Muscle of leg (tissue), 11 donors: ENCODE data around the gene C8G. TPM values are rescaled to one million over a fixed set of nuclear protein-coding genes. Genes with fewer than 3 reads are reported as not detected.

Experiments
- DNase-seq: peaks from one replicate; pipeline ENCODE4 v3.0.0; 2013
- H3K27ac ChIP-seq: one replicate; pipeline ENCODE4 v1.5.1; 2013; ENCODE audit warnings: mild to moderate bottlenecking, low read length, control low read depth
- H3K27me3 ChIP-seq: one replicate; pipeline ENCODE4 v1.6.1; 2013; ENCODE audit warnings: low read length; ENCODE audit not compliant: control insufficient read depth, insufficient read depth
- H3K36me3 ChIP-seq: one replicate; pipeline ENCODE4 v1.6.1; 2013; ENCODE audit warnings: low read length; ENCODE audit not compliant: control insufficient read depth, insufficient read depth
- H3K4me1 ChIP-seq: one replicate; pipeline ENCODE4 v1.6.1; 2013; ENCODE audit warnings: low read length; ENCODE audit not compliant: control insufficient read depth, insufficient read depth
- H3K4me3 ChIP-seq: one replicate; pipeline ENCODE4 v1.5.1; 2013; ENCODE audit warnings: low read length, control low read depth
- H3K9me3 ChIP-seq: replicated peaks from 2 replicates; pipeline ENCODE4 v1.6.1; 2013; ENCODE audit warnings: low read depth, low read length; ENCODE audit not compliant: control insufficient read depth
- WGBS: methylation state at CpG from one replicate; pipeline ENCODE4 v1.1.5; 2013; ENCODE audit warnings: missing lambda C conversion rate; ENCODE audit not compliant: insufficient coverage; 5-methylcytosine and 5-hydroxymethylcytosine counted together
- polyA plus RNA-seq, 8 donors: library from polyadenylated mRNA; unstranded; fragments of 120-200 nt; gene quantifications; one replicate each; pipeline versions ENCODE4 v1.2.1 to v1.2.3, GENCODE V29; 2013; ENCODE audit warnings: inconsistent platforms in 1 of 8, low replicate concordance in 1 of 8; ENCODE audit not compliant: insufficient read length in 8 of 8, insufficient read depth in 1 of 8
- total RNA-seq: library from RNA; stranded (reverse); fragments of 120-200 nt; gene quantifications from one replicate; pipeline ENCODE4 v1.2.4, GENCODE V29; 2013

C8G gene
- total and polyA plus RNA-seq, 9 donors: 0.17 to 2.3 (median 0.72) TPM; not detected in 1

DNA sequence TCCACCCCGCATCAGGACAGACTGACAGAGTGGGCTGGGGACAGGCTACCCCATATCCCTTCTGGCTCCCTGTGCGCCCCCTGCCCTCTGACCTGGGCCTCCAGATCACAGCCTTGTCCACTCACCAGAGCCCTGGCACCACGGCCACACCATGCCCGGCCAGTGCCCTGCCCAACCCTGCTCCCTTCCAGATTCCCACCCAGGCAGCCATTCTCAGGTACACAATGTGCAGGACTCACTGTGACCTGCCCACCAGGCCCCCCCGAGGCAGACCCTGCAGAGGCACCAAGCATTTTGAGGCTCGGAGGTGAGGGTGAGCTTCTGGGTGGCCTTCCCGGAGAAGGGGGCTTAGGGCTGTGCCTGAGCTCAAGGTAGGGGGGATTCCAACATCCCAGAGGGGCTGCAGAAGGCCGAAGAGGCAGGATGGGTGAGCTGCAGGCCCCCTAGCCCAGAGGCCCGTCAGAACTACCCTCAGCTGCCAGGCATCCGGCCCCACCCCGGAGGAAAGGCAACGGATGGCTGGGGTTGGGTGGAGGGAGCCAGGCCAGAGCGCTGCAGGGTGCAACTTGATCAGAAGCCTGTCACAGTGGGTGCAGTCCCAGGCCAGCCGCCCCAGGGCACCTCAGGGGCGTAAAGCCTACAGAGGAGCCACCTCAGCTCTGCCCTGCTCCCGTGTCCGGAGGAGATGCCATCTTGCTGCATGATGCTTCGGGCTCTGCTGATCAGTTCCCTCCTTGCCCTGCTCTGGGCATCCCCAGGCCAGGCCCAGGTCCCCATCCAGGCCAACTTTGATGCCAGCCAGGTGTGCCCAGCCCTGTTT lies 37.4 kb downstream of the C8G start, which contains the start of gene LCNL1:
Gene LCNL1, plus strand, starts transcription at position 762 of the 820 bp plus-strand sequence. CDS start 594 bp downstream, outside the sequence.
- Histone ChIP-seq H3K36me3 (no peaks in the 10 kb centered on the region), H3K9me3 (no peaks in the 10 kb centered on the region), H3K27ac (no peak within 1 kb of the TSS), H3K27me3 (peaks cover 57% of the 10 kb centered on the region), H3K4me1 (peaks cover 16% of the 10 kb centered on the region), H3K4me3 (no peak within 1 kb of the TSS)
- no peak for DNase-seq
- WGBS: 78% methylated on average over 16 of the region's 18 CpGs

DNA sequence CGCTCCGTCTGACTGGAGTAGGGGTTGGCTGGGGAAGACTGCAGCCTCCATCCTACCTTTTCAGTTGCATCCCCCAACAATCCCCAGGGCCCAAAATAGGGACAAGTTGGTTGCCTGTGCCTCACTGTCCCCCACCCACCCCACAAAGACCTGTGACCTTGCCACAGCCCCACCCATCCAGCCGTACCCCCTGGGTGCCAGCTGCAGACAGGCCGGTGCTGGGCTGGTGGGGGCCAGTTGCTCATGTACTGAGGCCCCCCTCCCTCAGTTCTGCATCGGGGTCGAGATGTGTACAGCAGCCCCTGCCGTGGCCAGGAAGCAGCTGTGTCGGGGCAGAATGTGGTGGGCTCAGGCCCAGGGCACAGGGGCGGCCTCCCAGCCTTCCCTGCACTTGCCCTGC lies 38.1 kb downstream of the C8G start:
- H3K27ac ChIP-seq: no peak overlapping the region
- no peaks in the 10 kb centered on the region for H3K9me3 ChIP-seq
- DNase-seq: no peak
- H3K36me3 ChIP-seq: no peaks in the 10 kb centered on the region
- no peak overlapping the region for H3K4me3 ChIP-seq
- peaks cover 61% of the 10 kb centered on the region for H3K27me3 ChIP-seq
- peaks cover 9% of the 10 kb centered on the region for H3K4me1 ChIP-seq
- WGBS: 74% methylated on average over 7 of the region's 9 CpGs

DNA sequence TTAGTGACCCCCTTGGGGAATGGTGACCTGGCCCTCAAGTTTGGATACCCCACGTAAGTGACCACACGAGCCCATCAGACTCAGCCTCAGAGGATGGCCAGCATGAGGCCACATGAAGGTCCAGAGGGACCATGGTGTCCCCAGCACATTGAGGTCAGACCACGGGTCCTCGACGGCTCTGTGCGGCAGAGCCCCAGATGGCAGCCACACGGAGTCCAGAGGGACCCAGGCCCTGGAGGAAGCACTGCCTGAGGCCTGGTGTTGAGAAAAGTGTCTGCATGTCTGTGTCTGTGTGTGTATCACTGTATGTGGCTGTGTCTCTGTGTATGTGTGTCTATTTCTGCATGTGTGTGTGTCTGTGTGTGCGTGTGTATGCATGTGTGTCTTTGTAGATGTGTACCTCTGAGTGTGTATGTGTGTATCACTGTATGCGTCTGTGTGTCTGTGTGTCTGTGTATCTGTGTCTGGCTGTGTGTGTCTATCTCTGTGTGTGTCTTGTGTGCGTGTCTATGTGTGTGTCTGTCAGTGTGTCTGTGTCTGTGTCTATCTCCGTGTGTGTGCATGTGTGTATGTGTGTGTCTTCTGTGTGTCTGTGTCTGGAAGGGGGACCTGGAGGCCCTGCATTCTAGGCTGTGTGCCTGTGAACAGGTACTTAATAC lies 38.7 kb downstream of the C8G start:
- H3K4me3 ChIP-seq: no peak overlapping the region
- DNase-seq: no peak
- peaks cover 64% of the 10 kb centered on the region for H3K27me3 ChIP-seq
- H3K36me3 ChIP-seq: no peaks in the 10 kb centered on the region
- no peaks in the 10 kb centered on the region for H3K9me3 ChIP-seq
- peaks cover 9% of the 10 kb centered on the region for H3K4me1 ChIP-seq
- WGBS: 88% methylated on average over 2 of the region's 11 CpGs
- H3K27ac ChIP-seq: no peak overlapping the region

DNA sequence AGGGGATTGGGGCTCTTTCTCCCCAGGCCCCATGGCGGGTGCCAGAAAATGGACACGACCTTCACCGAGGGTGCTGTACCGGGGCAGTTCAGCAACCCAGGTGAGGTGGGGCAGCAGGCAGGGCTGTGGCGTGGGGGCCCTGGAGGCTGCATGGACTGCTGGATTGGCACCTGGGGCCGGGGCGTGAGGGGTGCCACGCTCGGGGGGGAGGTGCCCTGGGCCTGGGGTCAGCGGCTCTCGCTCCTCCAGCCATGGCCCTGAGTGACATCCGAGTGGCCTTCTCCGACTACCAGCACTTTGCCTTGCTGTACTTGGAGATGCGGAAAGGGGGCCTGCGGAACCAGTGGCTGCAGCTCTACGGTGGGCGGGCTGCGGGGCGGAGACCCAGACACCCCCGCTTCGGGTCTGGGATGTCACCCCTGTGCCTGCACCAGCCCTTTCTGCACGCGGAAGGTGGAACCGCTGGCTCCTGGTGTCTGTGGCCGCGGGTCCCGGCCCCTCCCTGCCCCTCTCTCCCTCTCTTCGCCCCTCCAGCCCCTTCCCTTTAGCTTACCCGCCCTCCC lies 39.5 kb downstream of the C8G start:
- DNase-seq: no peak
- Histone ChIP-seq H3K27me3 (peaks cover 64% of the 10 kb centered on the region), H3K9me3 (no peaks in the 10 kb centered on the region), H3K36me3 (no peaks in the 10 kb centered on the region), H3K4me3 (no peak overlapping the region), H3K4me1 (peaks cover 9% of the 10 kb centered on the region), H3K27ac (no peak overlapping the region)
- 27% methylated on average over 24 of the region's 29 CpGs for WGBS

DNA sequence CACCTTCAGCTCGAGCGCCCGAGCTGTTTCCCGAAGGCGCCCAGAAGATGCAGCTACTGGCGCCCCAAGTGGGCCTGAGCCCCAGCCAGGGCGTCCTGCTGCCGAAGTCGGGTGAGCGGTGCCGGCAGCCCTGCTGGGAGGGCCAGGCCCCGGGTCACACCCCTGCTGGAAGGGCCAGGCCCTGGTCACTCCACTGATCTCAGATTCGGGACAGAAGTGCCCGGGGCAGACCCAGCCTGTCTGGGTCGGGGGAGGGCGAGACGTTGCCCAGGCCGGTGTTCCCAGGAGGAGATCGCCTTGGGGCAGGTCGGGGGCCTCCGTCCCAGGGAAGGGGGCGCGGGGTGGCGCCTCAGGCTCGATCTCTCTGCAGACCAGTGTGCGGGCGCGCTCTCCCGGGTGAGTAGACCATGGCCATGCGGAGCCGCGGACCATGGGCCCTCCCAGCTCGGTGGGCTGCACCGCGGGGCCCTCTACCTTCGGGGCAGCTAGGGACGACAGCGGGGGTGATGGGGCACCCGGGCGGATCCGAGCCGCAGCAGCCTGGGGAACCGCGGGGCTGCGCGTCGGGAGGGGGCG lies 40.1 kb downstream of the C8G start:
- Histone ChIP-seq H3K36me3 (no peaks in the 10 kb centered on the region), H3K9me3 (no peaks in the 10 kb centered on the region), H3K27ac (no peak overlapping the region), H3K4me1 (peaks cover 9% of the 10 kb centered on the region), H3K27me3 (peaks cover 64% of the 10 kb centered on the region), H3K4me3 (no peak overlapping the region)
- DNase-seq: no peak
- WGBS: 5% methylated on average over 48 of the region's 48 CpGs

DNA sequence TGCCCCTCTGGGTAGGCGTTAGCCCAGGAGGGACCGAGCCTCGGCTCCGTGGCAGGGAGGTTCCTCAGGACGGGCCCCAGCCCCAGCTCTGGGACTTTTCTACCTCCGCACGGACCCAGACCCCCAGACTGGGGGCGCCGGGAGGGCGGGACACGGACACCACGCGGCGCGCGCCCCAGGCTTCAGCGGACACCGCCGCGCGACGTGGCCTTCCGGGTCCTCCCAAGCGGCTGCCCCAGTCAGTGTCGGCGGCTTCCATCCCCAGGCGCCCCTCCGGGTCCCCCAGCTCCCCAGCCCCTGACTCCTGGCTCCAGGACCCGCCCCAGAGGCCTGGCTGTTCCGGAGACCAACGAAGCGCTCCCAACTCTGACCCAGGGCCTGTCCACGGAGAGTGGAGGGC lies 40.8 kb downstream of the C8G start:
- H3K27me3 ChIP-seq: peaks cover 65% of the 10 kb centered on the region
- no peaks in the 10 kb centered on the region for H3K36me3 ChIP-seq
- peaks cover 9% of the 10 kb centered on the region for H3K4me1 ChIP-seq
- no peaks in the 10 kb centered on the region for H3K9me3 ChIP-seq
- H3K4me3 ChIP-seq: no peak overlapping the region
- 11% methylated on average over 33 of the region's 33 CpGs for WGBS
- H3K27ac ChIP-seq: no peak overlapping the region
- no peak for DNase-seq

DNA sequence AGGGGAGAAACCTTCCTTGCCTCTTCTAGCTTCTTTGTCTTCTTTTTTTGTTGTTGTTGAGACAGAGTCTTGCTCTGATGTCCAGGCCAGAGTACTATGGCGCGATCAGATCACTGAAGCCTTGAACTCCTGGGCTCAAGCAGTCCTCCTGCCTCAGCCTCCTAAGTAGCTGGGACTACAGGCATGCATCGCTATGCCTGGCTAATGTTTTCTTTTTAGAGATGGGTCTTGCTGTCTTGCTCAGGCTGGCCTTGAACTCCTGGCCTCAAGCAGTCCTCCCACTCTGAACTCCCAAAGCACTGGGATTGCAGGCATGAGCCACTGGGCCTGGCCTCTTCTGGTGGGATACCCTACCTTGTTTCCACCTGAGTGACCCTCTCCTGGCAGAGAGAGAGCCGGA lies 43.8 kb downstream of the C8G start:
- no peak for DNase-seq
- WGBS: 100% methylated on average over 1 of the region's 4 CpGs
- H3K9me3 ChIP-seq: no peaks in the 10 kb centered on the region
- peaks cover 7% of the 10 kb centered on the region for H3K36me3 ChIP-seq
- H3K4me3 ChIP-seq: no peak overlapping the region
- peaks cover 22% of the 10 kb centered on the region for H3K4me1 ChIP-seq
- H3K27me3 ChIP-seq: peaks cover 57% of the 10 kb centered on the region
- no peak overlapping the region for H3K27ac ChIP-seq

DNA sequence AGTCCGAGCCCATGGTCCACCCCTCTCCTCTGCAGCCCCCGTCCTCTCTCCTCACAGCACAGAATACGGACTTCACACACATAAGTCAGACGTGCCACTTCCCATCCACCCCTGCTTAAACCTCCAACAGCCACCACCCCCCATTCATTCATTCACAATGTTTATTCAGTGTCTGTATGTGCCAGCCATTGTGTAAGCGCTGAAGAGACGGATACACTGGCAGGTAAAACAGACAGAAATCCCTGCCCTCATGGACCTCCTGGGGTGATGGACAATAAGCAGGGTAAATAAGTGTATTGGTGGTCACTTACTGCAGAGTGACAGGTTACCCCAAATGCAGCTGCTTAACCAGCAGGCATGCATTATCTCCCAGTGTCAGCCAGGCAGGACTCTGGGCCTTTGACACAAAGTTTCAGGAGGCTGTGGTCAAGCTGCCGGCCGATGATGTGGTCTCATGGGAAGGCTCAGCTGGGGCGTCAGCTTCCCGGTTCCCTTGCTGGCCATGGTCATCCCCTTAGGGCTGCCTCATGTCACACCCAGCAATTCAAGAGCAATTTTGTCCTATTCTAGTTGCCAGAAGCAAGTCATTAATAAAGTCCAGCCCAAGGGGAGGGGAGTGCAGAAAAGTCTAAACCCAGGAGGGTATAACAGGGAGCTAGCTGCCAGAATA lies 45.3 kb downstream of the C8G start:
- Histone ChIP-seq H3K4me3 (no peak overlapping the region), H3K27me3 (peaks cover 55% of the 10 kb centered on the region), H3K9me3 (no peaks in the 10 kb centered on the region), H3K36me3 (peaks cover 11% of the 10 kb centered on the region), H3K4me1 (peaks cover 20% of the 10 kb centered on the region), H3K27ac (no peak overlapping the region)
- WGBS: 71% methylated on average over 9 of the region's 10 CpGs
- DNase-seq: no peak

DNA sequence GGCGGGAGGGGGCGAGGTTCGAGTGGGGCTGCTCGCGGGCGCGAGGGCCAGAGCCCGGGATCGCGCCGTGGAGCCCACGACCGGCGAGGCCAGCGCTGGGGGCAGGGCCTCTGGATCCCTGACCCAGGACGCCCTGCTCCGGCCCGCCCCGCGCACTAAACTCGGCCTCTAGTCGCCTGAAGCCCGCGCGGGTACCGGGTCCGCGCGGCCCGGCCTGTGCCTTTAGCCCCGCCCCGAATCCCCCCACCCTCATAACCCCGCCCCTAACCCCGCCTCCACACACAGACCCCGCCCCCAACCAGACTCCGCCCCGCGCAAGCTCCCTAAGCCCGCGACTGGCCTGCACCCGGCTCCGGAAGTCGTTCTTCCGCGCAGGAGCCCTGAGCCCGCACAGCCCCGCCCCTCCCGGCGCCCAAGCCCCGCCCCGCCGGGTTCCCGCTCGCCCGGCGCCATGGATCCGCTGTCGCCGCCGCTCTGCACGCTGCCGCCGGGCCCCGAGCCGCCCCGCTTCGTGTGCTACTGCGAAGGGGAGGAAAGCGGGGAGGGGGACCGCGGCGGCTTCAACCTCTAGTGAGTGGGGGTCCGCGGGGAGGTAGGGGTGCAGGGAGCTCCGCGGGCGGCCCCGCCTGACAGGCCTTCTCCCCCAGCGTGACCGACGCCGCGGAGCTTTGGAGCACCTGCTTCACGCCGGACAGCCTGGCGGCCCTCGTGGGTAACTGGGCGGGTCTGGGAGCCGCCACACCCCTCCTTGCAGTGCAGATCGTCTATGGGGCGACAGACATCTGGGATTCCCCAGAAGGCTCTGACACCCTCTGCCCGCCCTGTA lies 47.2 kb downstream of the C8G start, which contains the start of gene PAXX:
Gene PAXX, plus strand, starts transcription at position 430 of the 826 bp plus-strand sequence. Its CDS starts 22 bp downstream, at position 452.
- Histone ChIP-seq H3K36me3 (peaks cover 11% of the 10 kb centered on the region), H3K4me3 (peak within 1 kb of the TSS; percentile 78), H3K9me3 (no peaks in the 10 kb centered on the region), H3K4me1 (peaks cover 34% of the 10 kb centered on the region), H3K27me3 (peaks cover 55% of the 10 kb centered on the region), H3K27ac (peak within 1 kb of the TSS; percentile 62)
- DNase-seq: peak; percentile 95
- 1% methylated on average over 68 of the region's 92 CpGs for WGBS
